KMS-11 (cell line): ENCODE measurements around the gene PAK1.

Source experiments
- H2AFZ ChIP-seq: fragments of 200-600 bp; sonication (generic); 2 replicates; pipeline ENCODE4 v1.6.1; 2016; ENCODE audit warnings: antibody characterized with exemption, mixed run types, low read depth
- H3K27ac ChIP-seq: fragments of 200-600 bp; sonication (generic); 2 replicates; pipeline ENCODE4 v1.6.1; 2016; ENCODE audit warnings: mild to moderate bottlenecking, mixed run types
- H3K27me3 ChIP-seq: fragments of 200-600 bp; sonication (generic); 2 replicates; pipeline ENCODE4 v1.6.1; 2017; ENCODE audit warnings: mild to moderate bottlenecking, low read depth, mixed run types, moderate library complexity; ENCODE audit not compliant: insufficient read depth
- H3K36me3 ChIP-seq: fragments of 200-600 bp; sonication (generic); 2 replicates; pipeline ENCODE4 v1.6.1; 2017; ENCODE audit warnings: mild to moderate bottlenecking, mixed run types; ENCODE audit not compliant: insufficient read depth
- H3K4me1 ChIP-seq: fragments of 200-600 bp; sonication (generic); 2 replicates; pipeline ENCODE4 v1.6.1; 2016; ENCODE audit warnings: mild to moderate bottlenecking, low read depth, mixed run types; ENCODE audit not compliant: poor library complexity, severe bottlenecking
- H3K4me2 ChIP-seq: fragments of 200-600 bp; sonication (generic); 2 replicates; pipeline ENCODE4 v1.7.0; 2016; ENCODE audit warnings: mild to moderate bottlenecking, mixed run types
- H3K4me3 ChIP-seq: fragments of 200-600 bp; sonication (generic); IDR thresholded peaks from 2 replicates; pipeline ENCODE4 v1.6.1; 2017; ENCODE audit warnings: low read depth, low read length, mixed read lengths; ENCODE audit not compliant: insufficient read depth
- H3K79me2 ChIP-seq: fragments of 200-600 bp; sonication (generic); 2 replicates; pipeline ENCODE4 v1.6.1; 2016; ENCODE audit warnings: low read depth, mixed run types; ENCODE audit not compliant: insufficient read depth
- H3K9ac ChIP-seq: fragments of 200-600 bp; sonication (generic); 2 replicates; pipeline ENCODE4 v1.6.1; 2016; ENCODE audit warnings: mild to moderate bottlenecking, mixed run types
- H4K20me1 ChIP-seq: fragments of 200-600 bp; sonication (generic); 2 replicates; pipeline ENCODE4 v1.6.1; 2016; ENCODE audit warnings: mild to moderate bottlenecking, mixed run types; ENCODE audit not compliant: insufficient read depth
- CTCF ChIP-seq: fragments of 200-600 bp; sonication (generic); conservative IDR thresholded peaks from 2 replicates; pipeline ENCODE4 v1.6.1; 2017; ENCODE audit warnings: low read depth, mild to moderate bottlenecking, antibody characterized with exemption, low read length, moderate library complexity, mixed read lengths

Gene PAK1

DNA sequence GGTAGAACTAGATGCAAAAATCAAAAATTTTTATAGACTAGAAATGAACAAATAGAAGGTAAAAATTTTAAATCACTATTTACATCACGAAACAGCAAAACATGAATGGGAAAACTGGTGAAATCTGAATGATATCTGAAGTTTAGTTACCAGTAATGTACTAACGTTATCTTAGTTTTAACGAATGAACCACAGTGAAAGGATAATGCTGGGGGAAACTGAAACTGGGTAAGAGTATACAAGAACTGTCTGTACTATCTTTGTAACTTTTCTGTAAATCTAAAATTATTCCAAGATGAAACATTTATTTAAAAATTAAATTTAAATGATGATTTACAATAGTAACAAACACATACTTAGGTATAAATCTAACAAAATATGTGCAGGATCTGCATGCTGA lies 179.9 kb downstream of the PAK1 start:
- Histone ChIP-seq H3K27ac (no peak overlapping the region), H3K36me3 (no peaks in the 10 kb centered on the region)

GRCh38 chr11:77289737-77290136 lies 184.2 kb downstream of the PAK1 start:
- no peaks in the 10 kb centered on the region for H3K36me3 ChIP-seq
- no peak overlapping the region for H3K4me3 ChIP-seq
- H2AFZ ChIP-seq, result no peak overlapping the region
- H3K9ac ChIP-seq, result no peak overlapping the region
- H3K4me2 ChIP-seq, result no peak overlapping the region
- no peaks in the 10 kb centered on the region for H3K79me2 ChIP-seq
- H3K27ac ChIP-seq, result no peak overlapping the region
- no peaks in the 10 kb centered on the region for H3K4me1 ChIP-seq
- no peaks in the 10 kb centered on the region for H3K27me3 ChIP-seq
- TF ChIP-seq CTCF, result no peak
- H4K20me1 ChIP-seq, result no peaks in the 10 kb centered on the region

More for the DNA sequence above, 179.9 kb downstream of the PAK1 start:
- Histone ChIP-seq H3K4me2 (no peak overlapping the region), H3K9ac (no peak overlapping the region), H3K27me3 (no peaks in the 10 kb centered on the region), H3K4me3 (no peak overlapping the region), H2AFZ (no peak overlapping the region), H4K20me1 (no peaks in the 10 kb centered on the region), H3K4me1 (no peaks in the 10 kb centered on the region), H3K79me2 (no peaks in the 10 kb centered on the region)
- no peak for TF ChIP-seq CTCF

DNA sequence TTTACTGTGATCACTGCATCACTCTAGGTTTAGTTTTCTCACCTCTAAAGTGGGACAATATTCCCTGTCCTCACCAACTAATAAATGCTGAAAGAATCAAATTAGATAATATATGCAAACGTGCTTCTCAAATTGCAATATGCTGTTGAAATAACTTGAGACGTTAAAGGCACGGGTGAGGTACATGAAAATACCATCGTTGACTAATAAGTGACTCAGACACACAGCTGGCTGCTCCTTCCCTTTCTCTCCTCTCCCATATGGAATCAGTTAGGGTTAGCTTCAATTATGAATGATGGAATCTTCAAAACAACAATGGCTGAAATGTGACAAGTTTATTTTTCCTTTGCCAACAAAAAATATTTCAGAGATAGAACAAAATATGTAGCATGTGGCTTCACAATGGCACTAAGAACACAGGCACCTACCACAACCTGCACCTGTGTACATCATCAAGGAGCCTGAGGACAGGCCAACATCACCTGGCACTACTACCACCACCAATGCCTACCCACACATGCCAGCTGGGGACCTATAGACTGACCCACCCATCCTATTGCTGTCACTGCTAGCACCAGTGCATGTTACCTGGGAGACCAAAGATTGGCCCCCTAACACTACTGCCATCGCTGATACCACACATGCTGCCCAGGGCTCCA lies 186.2 kb downstream of the PAK1 start:
- H3K79me2 ChIP-seq, result no peaks in the 10 kb centered on the region
- no peak overlapping the region for H2AFZ ChIP-seq
- TF ChIP-seq CTCF, result no peak
- H3K27me3 ChIP-seq, result no peaks in the 10 kb centered on the region
- no peak overlapping the region for H3K9ac ChIP-seq
- no peak overlapping the region for H3K27ac ChIP-seq
- no peaks in the 10 kb centered on the region for H3K36me3 ChIP-seq
- H3K4me3 ChIP-seq, result no peak overlapping the region
- H3K4me1 ChIP-seq, result no peaks in the 10 kb centered on the region
- H4K20me1 ChIP-seq, result no peaks in the 10 kb centered on the region
- no peak overlapping the region for H3K4me2 ChIP-seq

DNA sequence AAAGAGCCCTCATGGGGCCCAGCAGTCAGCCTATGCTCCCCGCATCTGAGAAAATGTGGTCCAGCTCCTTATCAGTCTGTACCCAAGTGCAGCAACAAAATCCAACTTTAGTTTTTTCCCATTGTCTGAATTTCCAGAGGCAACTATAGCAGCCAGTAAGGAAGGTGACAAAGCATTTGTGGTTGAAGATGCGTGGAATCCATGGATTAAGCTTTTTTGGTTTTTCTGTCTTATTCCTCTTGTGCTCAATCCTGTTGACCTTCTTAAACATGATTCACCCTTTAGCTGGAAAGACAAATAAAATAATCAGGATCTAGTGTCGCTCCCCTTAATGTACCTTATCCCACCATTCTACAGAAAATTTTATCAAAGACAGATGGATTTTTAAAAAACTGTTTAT lies 186.8 kb downstream of the PAK1 start:
- H2AFZ ChIP-seq, result no peak overlapping the region
- no peaks in the 10 kb centered on the region for H4K20me1 ChIP-seq
- no peak overlapping the region for H3K4me2 ChIP-seq
- H3K4me1 ChIP-seq, result no peaks in the 10 kb centered on the region
- no peaks in the 10 kb centered on the region for H3K27me3 ChIP-seq
- TF ChIP-seq CTCF, result no peak
- no peaks in the 10 kb centered on the region for H3K79me2 ChIP-seq
- no peaks in the 10 kb centered on the region for H3K36me3 ChIP-seq
- no peak overlapping the region for H3K4me3 ChIP-seq
- no peak overlapping the region for H3K27ac ChIP-seq
- no peak overlapping the region for H3K9ac ChIP-seq
